ENCODE results near the gene UPF1. TPM values are rescaled to one million over a fixed set of nuclear protein-coding genes. Genes with fewer than 3 reads are reported as not detected.
"Not testable (repeated sequence)": the region's sequence is repeated elsewhere in the genome, so short reads cannot be mapped to it uniquely, and the experiment has no call there.

UPF1 gene
- total RNA-seq, 1 donor from 2014 or later: 75.8 TPM

DNA sequence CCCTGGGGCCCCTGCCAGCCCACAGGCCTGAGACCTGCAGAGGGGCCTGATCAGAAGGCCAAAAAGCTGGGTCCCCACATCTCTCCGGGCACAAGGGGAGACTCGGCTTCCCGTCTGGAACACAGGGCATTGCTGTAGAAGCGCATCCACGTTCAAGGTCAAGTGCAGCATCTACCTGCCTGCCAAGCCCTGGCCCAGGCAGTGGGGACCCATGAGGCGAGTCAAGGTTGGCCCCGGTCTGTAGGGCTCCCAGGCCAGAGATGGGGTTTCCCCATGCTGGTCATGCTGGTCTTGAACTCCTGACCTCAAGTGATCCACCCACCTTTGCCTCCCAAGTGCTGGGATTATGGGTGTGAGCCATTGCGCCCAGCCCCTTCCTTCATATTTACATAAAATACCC, 27.1 kb upstream of the UPF1 start:
- TF ChIP-seq, protein P1, sequence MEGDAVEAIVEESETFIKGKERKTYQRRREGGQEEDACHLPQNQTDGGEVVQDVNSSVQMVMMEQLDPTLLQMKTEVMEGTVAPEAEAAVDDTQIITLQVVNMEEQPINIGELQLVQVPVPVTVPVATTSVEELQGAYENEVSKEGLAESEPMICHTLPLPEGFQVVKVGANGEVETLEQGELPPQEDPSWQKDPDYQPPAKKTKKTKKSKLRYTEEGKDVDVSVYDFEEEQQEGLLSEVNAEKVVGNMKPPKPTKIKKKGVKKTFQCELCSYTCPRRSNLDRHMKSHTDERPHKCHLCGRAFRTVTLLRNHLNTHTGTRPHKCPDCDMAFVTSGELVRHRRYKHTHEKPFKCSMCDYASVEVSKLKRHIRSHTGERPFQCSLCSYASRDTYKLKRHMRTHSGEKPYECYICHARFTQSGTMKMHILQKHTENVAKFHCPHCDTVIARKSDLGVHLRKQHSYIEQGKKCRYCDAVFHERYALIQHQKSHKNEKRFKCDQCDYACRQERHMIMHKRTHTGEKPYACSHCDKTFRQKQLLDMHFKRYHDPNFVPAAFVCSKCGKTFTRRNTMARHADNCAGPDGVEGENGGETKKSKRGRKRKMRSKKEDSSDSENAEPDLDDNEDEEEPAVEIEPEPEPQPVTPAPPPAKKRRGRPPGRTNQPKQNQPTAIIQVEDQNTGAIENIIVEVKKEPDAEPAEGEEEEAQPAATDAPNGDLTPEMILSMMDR (IDR thresholded peaks at IDR 0.05): no peak
- Histone ChIP-seq H3K4me3 (no peak overlapping the region), H3K36me3 (no peaks in the 10 kb centered on the region), H3K9me3 (no peaks in the 10 kb centered on the region), H3K27ac (no peak overlapping the region), H3K4me1 (peaks cover 7% of the 10 kb centered on the region), H3K27me3 (ENCODE audit: low read depth) (peaks cover 6% of the 10 kb centered on the region)
- no peak for DNase-seq
- intact Hi-C loops (cut with DNase I): no loop called here
- no peak for ATAC-seq

DNA sequence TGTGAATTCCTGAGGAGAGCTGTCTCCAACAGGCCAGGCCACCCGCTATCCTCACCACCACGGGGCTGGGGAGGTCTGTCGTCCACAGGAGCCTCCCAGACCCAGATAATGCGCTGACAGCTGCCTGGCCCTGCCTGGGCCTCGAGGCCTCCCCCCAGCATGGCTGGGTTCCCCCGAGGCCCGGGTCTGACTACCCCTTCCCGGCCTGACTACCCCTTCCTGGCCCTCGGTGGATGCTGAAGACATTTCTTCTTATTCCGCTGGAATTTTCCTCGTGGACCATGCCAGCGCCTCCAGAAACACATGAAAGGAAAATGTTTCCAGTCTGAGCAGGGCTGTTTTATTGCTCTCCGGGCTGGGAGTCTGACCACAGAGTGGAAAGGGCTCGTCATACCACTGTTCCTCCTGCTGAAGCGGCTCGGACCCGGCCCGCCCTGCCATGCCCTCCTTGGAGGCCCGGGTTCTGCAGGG, 23.9 kb upstream of the UPF1 start:
- Histone ChIP-seq H3K9me3 (no peaks in the 10 kb centered on the region), H3K4me1 (peaks cover 7% of the 10 kb centered on the region), H3K4me3 (no peak overlapping the region), H3K27me3 (ENCODE audit: low read depth) (no peaks in the 10 kb centered on the region), H3K36me3 (no peaks in the 10 kb centered on the region), H3K27ac (no peak overlapping the region)
- DNase-seq: no peak
- TF ChIP-seq, protein P1 (IDR thresholded peaks at IDR 0.05): no peak
- ATAC-seq: peak in 1 of 2 donors; percentile 13
- intact Hi-C loops (cut with DNase I): no loop called here

DNA sequence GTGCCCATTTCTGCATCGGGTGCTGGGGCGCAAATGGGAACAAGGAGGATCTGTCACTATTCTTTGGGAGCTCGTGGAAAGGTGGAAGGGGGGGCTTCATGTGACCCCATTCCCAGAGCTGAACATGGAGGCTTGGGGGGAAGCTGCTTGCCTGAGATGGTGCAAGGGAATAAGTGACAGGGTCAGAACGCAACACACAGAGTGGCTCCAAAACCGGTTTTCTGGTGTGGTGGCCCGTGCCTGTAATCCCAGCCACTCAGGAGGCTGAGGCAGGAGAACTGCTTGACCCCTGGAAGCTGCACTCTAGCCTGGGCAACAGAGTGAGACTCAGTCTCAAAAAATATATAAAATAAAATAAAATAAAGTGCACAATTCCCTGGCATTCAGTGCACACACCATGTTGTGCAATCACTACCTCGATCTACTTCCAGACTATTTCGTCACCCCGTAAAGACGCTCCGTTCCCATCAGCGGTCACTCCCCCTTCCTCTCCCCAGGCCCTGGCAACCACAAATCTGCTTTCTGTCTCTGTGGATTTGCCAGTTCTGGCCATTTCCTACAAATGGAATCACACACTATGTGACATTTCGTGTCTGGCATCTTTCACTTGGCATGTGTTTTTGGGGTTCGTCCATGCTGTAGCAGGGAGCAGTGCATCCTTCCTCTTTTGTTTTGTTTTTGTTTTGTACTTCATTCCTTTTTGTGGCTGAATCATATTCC, 22.4 kb upstream of the UPF1 start:
- Histone ChIP-seq H3K4me1 (peaks cover 7% of the 10 kb centered on the region), H3K9me3 (no peaks in the 10 kb centered on the region), H3K27ac (peak overlapping the region; percentile 2), H3K36me3 (no peaks in the 10 kb centered on the region), H3K27me3 (ENCODE audit: low read depth) (no peaks in the 10 kb centered on the region), H3K4me3 (no peak overlapping the region)
- ATAC-seq (peak; percentile 84 to 87), DNase-seq (no peak)
- intact Hi-C loops (cut with DNase I): no loop called here
- TF ChIP-seq, protein P1 (IDR thresholded peaks at IDR 0.05): no peak

DNA sequence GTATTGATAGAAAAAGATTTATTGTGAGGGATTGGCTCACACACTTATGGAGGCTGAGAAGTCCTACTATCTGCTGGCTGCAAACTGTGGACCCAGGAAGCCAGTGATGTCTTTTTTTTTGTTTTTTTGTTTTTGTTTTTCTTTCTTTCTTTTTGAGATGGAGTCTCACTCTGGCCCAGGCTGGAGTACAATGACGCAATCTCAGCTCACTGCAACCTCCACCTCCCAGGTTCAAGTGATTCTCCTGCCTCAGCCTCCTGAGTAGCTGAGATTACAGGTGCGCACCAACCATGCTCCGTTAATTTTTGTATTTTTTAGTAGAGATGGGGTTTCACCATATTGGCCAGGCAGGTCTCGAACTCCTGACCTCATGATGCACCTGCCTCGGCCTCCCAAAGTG, 20.1 kb upstream of the UPF1 start:
- H3K36me3 ChIP-seq; ATAC-seq; H3K4me3 ChIP-seq; H3K27me3 ChIP-seq (ENCODE audit: low read depth); H3K4me1 ChIP-seq; H3K27ac ChIP-seq; intact Hi-C loops (cut with DNase I); H3K9me3 ChIP-seq; DNase-seq: not testable (repeated sequence)

DNA sequence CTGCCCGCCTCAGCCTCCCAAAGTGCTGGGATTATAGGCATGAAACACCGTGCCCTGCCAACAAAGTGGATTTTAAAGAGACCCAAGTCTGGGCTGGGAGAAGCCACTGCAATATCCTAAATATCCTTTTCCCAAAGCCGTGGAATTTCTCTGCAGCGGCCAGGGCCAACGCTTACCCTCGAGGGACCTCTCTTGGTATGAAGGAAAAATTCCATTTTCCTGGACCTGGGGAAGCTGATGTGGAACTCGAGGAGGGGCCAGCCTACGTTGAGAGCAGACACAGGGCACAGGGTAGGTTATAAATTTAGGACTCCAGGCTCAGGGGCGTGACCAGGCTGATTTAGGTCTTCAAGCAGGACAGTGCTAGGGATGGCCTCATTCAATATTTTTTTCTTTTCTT, 17.7 kb upstream of the UPF1 start:
- H3K27me3 ChIP-seq (ENCODE audit: low read depth): no peaks in the 10 kb centered on the region
- DNase-seq: no peak
- intact Hi-C loops (cut with DNase I): no loop called here
- no peaks in the 10 kb centered on the region for H3K36me3 ChIP-seq
- H3K9me3 ChIP-seq: no peaks in the 10 kb centered on the region
- H3K4me1 ChIP-seq: peaks cover 3% of the 10 kb centered on the region
- no peak overlapping the region for H3K27ac ChIP-seq
- TF ChIP-seq, protein P1 (IDR thresholded peaks at IDR 0.05): no peak
- no peak overlapping the region for H3K4me3 ChIP-seq
- no peak for ATAC-seq

DNA sequence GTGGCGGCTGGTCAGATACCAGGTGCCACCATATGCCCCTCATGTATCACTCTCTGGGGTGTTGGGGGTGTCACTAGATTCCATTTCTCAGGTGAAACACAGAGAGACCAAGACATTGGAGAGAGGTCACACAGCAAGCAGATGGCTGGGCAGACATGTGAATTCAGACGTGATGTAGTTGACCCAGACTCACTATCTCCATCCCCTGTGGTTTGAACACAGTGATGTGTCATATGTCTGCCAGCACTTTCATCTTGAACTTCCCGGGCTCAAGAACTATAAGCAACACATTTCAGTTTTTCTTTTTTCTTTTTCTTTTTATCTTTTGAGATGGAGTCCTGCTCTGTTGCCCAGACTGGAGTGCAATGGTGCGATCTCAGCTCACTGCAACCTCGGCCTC, 16.1 kb upstream of the UPF1 start:
- Histone ChIP-seq H3K4me1 (no peaks in the 10 kb centered on the region), H3K4me3 (no peak overlapping the region), H3K27ac (no peak overlapping the region), H3K36me3 (no peaks in the 10 kb centered on the region), H3K27me3 (ENCODE audit: low read depth) (no peaks in the 10 kb centered on the region), H3K9me3 (no peaks in the 10 kb centered on the region)
- TF ChIP-seq, protein P1 (IDR thresholded peaks at IDR 0.05): no peak
- DNase-seq: no peak
- no peak for ATAC-seq
- intact Hi-C loops (cut with DNase I): no loop called here

DNA sequence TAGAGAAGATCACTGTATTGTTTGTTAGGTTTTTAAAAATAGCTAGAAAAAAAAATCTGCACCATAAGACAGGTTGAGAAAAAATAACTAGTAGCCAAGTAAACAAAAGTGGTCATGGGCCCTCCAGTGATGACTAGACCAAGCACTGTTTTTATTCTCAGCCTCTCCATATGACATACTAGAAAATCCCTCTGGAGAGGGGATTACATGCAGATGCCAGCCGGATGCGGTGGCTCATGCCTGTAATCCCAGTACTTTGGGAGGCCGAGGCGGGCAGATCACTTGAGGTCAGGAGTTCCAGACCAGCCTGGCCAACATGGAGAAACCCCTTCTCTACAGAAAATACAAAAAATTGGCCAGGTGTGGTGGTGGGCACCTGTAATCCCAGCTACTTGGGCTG, 15.1 kb upstream of the UPF1 start:
- H3K27ac ChIP-seq; intact Hi-C loops (cut with DNase I); H3K4me1 ChIP-seq; H3K4me3 ChIP-seq; H3K9me3 ChIP-seq; DNase-seq; H3K36me3 ChIP-seq; H3K27me3 ChIP-seq (ENCODE audit: low read depth); ATAC-seq: not testable (repeated sequence)
